ENCODE measurements around the gene DIP2C.
"Not testable (repeated sequence)": the region's sequence is repeated elsewhere in the genome, so short reads cannot be mapped to it uniquely, and the experiment has no call there.

The DIP2C gene

DNA sequence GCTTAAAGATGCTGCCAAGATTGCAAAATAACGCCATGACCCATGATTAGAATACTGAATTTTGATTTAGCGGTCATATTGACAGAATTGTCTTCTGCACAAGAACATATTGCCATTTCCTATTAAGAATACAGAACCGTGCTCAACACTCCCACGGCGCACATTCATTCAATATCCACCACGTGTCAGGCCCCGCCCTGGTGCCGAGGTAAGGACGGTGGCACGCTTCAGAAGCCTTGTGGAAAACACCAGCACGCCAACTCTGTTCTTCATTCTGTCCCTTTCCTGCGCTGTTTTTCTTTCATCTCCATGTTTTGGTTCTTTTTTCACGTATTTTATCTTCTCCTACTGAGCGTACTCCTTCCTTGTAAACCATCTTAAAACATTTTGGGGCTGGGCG is 364.9 kb downstream of the DIP2C start:
- no peak for DNase-seq
- no peak for ATAC-seq

DNA sequence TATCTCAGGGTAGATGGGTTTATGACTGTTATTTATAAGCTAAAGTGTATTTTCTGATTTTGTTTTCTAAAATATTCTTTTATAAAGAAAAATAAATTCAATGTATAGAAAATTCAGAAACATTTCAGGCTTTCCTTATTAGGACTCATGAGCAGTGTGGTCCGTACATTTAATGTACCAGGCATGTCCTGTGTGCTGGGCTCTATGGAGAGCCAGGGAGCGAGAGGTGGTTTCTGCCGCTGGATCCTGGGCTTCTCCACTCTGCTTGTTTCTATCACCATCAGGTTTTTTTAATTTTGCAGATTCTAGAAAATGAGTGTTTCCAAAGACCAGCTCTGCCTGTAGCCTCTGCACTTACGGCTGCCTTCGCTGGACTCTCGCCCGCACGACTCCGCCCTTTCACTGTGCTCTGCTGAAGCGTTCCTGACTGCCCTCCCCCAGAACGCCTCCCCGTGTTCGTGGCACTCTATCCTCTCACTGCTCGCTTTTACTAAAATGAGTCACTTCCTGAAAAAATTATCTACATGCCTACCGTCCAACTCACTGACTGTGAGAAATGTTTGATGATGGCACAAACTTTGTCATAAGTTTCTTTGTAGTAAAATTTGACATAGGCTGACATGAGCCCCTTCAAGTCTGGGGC is 365.7 kb downstream of the DIP2C start:
- DNase-seq (peak; percentile 47), ATAC-seq (peak; percentile 82)

DNA sequence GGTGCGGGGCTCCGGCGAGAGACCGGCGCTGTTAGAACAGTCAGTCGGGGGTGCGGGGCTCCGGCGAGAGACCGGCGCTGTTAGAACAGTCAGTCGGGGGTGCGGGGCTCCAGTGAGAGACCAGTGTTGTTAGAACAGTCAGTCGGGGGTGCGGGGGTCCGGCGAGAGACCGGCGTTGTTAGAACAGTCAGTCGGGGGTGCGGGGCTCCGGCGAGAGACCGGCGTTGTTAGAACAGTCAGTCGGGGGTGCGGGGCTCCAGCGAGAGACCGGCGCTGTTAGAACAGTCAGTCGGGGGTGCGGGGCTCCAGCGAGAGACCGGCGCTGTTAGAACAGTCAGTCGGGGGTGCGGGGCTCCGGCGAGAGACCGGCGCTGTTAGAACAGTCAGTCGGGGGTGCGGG is 366.4 kb downstream of the DIP2C start:
- not testable (repeated sequence) for ATAC-seq, DNase-seq

DNA sequence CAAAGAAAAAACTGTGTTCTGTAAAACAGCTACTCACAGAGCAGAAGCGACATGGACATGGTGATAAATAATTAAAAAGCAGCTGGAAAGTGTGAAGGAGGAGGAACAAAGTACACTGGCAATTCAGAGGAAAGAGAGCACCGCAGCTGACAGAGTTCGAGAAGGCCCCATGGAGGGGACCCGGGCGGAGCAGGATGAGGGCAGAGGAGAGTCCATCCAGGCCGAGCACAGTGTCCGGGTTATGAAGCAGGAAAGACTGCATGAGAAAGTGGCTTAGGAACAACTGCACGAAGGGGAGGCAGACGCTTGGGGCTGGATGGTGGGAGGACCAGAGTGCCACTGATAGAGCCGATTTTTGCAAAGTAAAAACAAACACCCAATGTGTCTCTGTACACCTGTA is 368.7 kb downstream of the DIP2C start:
- ATAC-seq = no peak
- DNase-seq = no peak

DNA sequence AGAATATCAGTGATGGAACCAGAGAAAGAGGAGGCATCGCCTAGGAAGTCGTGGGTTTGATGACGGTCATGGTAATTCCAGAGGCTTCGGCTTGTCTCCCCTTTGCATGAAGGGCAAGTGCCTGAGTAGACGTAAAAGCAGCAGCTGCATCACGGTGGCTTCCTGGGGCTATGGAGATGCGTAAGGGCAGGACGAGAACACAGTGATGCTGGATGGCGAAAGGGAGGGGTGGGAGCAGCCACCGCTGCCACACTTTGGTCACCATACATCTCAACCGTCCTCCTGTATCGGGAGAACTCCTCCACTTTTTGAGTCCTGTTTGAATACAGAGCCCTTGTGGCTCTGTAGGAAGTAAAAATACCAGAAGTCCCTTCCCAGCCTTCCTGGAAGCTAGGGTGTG is 371.5 kb downstream of the DIP2C start:
- no peak for ATAC-seq
- DNase-seq = no peak

DNA sequence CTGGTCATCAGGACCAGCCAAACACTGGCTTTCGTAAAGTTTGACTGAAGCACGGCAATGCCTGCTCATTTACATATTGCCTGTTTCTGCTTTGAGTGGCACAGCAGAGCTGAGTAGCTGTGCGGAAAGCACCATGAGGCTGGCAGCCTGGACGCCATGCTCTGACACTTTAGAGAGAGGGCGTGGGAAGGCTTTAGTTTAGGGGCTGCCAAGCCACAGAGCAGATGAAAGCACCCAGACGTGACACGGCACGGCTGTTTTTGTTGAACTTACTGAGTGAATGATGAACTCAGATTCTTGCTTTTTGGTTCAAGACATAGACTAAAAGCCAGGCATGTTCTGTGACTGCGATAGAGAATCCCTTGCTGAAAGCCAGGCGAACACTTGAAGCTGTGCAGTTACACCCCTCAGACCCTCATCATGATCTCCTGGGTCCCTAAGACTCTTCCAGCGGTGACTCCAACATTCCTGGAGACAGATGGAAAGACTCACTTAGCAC is 372.1 kb downstream of the DIP2C start:
- DNase-seq (peak; percentile 44), ATAC-seq (peak; percentile 95)

DNA sequence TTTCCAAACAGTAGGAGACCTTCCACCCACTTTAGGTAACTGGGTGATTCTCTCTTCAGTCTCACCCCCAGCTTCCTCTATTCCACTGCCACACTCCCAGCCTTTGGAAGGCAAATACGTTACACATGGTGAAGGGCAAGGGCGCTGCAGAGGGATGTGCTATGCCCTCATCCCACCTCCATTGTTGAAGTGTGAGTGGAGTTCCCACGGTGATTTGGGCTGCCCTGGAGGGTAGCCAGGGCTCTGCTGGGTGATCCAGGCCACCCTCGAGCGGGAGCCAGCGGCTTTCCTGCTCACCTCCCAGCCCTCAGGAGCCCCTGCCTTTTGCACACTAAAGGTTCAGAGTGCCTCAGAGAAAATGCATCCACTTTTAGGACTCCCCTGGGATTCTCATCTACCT is 373.1 kb downstream of the DIP2C start:
- DNase-seq = no peak
- no peak for ATAC-seq

DNA sequence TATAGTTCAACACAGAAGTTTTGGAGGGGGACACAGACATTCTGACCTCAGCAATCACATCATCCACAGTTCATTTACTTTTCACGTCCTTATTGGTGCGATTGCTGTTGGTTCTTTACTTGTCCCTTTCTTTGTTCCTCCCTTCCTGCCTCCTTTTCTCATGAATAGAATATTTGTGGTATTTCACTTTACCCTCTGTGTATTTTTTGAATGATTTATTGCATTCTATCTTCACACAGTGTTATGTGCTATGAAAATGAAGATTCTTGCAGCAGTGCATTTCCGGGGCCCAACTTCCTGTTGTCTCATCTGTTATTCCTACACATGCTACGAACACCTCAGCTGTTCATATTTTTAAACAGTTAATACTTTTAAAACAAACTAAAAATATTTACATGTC is 374.6 kb downstream of the DIP2C start:
- no peak for DNase-seq
- no peak for ATAC-seq

DNA sequence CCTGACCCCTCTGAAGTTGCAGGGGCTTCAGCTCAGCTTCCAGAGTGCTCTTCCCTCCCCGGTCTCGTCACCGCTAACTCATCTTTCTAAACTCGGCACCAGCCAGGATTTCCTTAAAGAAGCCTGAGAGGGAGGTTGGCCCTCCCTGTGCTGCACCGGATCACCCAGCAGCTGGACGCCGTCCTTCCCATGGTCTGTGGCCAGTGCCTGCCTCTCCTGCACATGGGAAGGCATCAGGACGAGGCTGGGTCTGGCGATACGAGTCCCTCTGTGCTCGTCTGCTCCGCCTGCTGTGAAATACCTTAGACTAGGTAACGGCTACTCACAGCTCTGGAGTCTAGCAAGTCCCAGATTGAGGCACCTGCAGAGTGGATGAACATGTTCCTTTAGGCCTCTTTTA is 375.1 kb downstream of the DIP2C start:
- no peak for ATAC-seq
- DNase-seq = no peak

DNA sequence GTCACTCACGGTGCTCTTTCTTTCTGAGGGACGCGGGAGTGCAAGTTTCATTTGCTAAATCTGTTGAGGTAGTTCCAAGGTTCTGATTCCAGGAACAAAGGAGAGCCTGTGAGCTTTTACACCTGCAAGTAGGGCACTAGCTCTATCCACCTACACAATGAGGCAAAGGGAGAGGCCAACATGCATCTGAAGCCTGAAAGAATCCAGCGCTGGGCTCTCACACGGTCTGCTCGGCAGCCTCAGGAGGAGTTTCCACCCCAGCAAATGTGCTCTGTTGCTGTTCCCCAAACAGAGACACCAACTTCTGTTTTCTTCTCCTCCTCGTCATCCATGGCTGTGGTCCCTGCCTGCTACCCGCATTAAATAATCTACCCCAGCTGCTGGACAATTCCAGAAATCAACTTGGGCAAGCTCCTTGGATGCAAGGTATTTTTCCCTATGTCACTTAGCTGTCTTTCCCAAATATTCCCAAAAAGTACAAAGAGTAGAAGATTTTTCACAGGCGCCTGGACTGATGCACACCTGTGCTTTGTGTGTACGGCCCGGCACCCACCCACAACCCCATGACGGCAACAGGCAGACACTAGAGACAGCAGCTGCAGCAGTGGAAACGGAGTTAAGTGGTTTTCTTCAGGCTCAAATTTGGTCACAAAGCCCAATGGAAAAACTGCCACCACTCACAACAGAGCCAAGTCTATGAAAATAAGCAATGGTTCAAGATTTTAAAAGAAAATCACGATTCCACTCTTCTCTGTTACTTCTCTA is 377.4 kb downstream of the DIP2C start:
- DNase-seq = no peak
- no peak for ATAC-seq

DNA sequence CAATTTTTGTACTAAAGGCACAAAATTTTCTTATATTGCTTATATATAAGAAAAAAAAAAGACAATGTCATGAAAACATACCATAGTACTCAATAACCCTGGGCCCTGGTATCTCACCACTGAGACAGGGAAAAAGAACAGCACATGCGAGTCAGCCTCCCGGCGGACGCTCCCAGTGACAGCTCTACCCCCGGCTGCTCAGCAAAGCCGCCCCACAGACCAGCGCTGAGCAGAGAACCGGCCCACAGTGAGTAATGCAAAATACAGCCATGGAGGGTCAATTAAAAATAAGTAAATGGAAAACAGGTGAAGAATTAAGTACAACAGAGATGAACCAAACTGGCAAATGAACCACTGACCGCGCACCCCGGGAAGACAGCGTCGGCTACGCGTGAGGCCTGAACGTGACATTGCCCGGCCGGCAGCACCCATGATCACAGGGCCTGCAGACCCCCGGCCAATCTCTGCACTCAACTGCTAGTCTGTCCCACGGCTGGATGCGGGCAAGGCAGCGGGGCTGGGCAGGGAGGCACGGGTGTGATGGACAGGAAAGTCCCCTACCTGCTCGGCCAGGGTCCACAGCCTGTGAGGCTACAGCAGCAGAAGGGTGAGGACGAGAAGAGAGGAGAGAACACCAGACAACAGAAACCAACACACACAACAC is 378.4 kb downstream of the DIP2C start:
- ATAC-seq (no peak), DNase-seq (no peak)

DNA sequence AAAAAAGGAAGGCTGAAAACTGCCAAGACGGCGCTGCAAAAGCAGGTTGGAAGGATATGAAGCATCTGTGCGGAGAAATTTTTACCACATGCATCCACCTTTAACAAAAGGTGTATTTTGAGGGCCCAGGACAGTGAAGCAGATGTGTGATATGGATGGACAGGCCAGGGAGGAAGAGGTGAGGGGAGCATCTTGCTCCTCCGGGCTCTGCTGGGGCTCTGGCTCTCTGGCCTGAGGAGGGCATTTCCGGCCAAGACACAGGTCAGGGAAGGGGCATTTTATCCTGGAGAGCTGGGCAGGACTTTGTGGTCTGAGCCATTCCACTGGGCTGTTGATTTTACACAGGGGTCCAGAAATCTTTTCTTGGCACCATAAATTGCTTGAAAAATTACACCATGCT is 379.1 kb downstream of the DIP2C start:
- no peak for ATAC-seq
- DNase-seq = no peak

DNA sequence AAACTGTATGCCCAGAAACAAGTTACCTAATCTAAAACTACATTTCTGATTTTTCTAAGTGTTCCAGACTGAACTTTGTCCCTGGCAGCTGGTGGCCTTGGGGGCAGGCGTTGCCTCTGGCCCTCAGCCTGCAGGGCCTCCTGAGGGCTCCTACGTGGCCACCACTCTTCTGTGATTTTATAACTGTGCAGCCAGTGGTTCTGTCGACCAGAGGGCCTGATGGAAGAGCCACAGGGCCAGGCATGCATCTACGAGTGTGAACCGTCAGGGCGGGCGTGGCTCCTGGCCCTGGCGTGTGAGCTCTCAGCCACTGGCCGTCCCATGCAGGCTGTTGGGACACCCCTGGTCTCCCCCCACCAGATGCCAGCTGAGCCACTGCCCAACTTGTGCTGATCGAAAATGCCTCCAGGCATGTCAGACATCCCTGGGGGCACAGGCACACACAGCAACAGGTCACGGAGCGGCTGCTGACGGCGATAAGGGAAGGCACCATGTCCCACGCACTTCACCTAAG is 380.8 kb downstream of the DIP2C start:
- ATAC-seq (no peak), DNase-seq (no peak)

DNA sequence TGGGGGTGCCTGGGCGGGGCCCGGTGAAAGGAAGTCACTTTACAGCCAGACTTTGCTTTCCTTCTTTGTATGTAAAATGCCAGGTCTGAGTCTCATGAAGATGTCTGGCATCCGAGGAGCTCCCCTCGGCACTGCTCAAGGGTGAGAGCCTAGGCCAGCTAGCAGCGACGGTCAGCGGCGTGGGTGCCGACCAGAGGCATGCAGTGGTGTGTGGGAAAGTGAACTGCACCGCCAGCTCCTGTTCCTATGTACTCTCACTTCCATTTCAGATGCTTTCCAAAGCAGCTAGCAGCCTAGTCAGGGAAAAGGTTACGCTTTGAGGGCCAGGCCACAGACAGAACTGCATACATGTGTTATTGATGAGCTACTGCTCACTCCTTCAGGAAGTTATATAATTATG is 381.4 kb downstream of the DIP2C start:
- ATAC-seq (no peak), DNase-seq (no peak)

DNA sequence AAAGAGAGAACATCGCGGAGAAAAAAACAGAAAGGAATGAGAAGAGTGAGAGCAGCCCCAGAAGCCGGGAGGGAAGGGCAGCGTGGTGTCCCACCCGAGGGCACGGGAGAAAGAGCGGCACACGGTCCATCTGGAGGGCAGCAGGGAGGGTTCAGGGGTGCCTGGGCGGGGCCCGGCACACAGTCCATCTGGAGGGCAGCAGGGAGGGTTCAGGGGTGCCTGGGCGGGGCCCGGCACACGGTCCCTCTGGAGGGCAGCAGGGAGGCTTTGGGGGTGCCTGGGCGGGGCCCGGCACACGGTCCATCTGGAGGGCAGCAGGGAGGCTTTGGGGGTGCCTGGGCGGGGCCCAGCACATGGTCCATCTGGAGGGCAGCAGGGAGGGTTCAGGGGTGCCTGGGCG is 381.8 kb downstream of the DIP2C start:
- DNase-seq = no peak
- no peak for ATAC-seq

DNA sequence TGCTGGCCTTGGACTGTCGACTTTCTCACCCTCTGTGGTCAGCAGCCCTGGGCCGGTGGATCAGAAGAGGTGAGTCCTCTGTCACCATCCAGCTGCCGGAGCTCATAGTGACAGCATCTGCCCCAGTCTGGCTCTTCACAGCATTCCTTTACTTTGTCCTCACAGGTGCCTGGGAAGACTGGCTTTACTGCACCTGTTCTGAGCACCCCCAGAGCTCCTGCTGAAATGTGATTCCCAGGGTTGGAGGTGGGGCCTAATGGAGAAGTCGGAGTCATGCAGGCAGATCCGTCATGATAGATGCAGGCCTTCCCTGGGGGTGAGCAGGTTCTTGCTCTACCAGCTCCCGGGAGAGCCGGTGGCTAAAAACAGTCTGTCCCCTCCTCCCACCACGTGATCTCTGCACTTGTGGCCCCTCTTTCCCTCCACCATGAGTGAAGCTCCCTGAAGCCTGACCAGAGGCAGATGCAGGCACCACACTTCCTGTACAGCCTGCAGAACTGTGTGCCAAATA is 382.7 kb downstream of the DIP2C start:
- ATAC-seq (no peak), DNase-seq (no peak)

DNA sequence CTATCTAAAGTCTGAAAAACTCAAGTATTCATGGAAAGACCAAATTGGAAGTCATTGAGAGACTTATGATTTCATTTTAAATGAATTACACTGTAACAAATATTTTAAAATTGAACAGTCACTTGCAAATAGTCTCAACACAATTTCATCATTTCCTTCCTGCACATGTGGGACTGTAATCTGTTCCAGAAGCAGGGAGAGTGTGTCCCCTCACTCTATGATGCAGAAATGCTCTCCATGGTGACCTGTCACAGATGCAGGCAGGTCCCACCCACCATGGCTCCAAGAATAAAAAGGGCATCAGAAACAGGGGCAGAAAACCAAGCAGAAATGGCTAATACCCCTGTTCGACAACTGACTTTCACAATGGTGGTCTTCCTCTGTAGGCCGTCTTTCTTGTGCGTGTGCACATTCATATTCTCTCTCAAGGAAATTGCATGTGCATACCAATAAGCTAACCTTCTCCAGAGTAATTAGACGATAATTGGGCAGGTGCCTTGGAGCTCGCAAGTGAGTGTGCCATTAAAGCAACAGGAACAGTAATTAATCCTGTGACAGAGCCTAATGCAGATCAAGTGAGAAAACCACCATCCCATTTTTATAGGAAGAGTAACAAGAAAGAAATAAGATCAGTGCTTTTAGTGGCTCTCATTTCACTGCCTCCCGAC is 383.3 kb downstream of the DIP2C start:
- ATAC-seq (no peak), DNase-seq (no peak)

DNA sequence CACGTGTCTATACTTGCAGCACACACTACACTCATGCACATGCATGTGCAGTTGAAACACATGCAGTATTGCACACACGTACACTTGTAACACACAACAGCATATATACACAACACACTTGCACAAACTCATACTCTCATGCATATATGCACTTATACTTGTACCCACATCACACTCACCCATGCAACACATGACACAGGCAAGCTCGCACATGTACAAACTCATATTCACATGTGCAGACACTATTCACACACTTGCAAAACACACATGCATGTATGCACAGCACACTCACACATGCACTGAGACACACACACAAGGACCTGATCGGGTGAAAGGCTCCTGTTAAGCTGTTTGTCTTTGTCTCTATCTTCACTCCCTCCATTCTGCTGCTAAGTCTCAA is 384.4 kb downstream of the DIP2C start:
- DNase-seq (no peak), ATAC-seq (no peak)

DNA sequence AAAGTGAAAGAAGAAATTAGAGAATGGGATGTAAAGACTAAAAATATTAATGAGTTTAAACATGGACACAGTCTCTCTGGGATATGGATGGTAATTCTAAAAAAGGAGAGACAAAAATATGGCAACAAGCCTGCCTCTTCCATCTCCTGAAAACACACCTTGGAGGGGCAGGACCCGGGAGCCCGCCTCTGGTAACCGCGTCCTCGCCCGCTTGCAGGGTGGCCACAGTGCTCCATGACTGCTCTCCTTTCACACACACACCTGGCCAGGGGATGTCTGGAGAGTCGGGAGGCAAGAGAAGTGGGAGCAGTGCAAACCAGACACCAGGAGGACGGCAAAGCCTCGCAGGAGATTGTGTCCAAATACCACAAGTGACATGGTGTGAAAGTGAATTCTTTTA is 387.9 kb downstream of the DIP2C start:
- ATAC-seq = no peak
- DNase-seq = no peak

DNA sequence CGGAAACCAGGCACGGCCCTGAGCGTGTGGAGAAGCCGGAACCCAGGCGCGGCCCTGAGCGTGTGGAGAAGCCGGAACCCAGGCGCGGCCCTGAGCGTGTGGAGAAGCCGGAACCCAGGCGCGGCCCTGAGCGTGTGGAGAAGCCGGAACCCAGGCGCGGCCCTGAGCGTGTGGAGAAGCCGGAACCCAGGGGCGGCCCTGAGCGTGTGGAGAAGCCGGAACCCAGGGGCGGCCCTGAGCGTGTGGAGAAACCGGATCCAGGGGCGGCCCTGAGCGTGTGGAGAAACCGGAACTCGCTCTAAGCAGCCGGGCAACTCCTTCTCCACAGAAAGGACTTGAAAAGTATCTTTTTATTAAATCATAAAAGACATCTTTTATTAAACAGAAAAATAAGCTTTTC is 388.9 kb downstream of the DIP2C start:
- not testable (repeated sequence) for ATAC-seq, DNase-seq

DNA sequence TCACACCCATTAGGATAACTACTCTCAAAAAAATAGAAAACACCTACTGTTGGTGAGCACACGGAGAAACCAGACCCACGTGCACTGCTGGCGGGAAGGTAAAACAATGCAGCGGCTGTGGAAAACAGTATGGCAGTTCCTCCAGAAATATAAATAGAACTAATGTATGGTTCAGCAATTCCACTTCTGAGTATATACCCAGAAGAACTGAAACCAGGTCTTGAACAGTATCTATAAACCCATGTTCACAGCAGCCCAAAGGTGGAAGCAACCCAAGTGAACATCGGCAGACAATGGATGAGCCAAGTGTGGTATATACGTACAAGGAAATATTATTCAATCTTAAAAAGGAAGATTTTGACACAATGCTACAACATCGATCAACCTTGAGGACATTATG is 389.5 kb downstream of the DIP2C start:
- no peak for DNase-seq
- ATAC-seq = no peak

DNA sequence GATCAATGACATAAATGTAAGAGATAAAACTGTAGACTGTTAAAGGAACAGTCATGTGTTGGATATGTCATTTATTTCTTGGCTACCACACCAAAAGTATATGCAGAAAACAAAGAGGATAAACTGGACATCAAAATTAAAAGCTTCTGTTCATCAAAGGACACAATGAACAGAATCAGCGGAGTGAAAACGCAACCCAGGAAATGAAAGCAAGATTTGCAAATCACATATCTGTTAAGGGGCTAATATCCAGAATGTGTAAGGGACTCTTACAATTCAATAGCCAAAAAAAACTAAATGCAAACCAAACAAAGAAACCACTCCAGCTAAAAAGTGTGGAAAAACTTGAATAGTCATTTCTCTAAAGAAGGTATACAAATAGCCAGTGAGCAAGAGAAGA is 390.0 kb downstream of the DIP2C start:
- DNase-seq = no peak
- ATAC-seq = no peak

Data from stimulated activated naive CD8-positive, alpha-beta T cell treated with anti-CD3 and anti-CD28 coated beads, Interleukin-15, Interleukin-2, amounts not matched to agents 100 U/mL and 50 U/mL, for 24 hours (primary cell).